ENCODE data around the gene MSH5. TPM values are rescaled to one million over a fixed set of nuclear protein-coding genes. Genes with fewer than 3 reads are reported as not detected.

Gene MSH5
- polyA plus RNA-seq, 2 of the 4 experiments (the other 2 are of a cell fraction) = 17.4 to 36.5 TPM

DNA sequence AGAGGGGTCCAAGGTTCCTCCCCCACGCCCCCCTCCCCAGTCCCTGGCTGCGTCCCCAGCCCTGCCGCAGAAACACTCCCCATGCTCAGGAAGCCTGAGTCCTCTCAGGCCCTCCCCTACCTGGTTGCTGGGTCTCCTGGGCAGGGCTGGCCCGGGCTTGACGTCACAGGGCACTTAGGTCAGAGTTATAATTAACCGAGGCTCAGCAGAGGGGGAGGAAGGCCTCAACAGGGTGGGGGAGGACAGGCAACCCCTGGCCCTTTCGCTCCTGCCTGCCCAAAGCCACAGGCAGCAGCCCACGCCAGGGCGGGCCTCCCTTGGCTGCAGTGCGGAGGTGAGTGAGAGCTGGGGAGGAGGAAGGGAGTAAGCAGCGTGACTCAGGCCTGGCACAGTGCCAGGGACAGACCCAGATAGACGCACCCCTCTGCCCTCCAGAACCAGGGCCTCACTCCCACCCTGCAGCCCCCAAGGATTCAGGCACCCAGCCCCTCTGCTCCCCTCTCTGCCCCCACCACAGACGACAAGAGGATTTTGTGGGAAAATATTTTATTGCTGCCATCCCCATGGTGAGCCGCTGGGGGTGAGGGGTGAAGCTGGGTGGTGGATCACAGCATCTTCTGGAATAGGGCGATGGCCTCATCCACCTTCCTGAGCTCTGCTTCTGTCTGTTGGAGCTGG, 37.3 kb downstream of the MSH5 start, which contains the start of gene VWA7:
TSS of gene VWA7 (minus strand) at position 340 of the 678 bp plus-strand sequence. CDS start 549 bp downstream, outside the sequence.
- WGBS (ENCODE audit: missing lambda C conversion rate) = 13% methylated on average over 6 of the region's 15 CpGs
- TF ChIP-seq EP300 (IDR thresholded peaks at IDR 0.05) (no peak), HOXB5 (CRISPR knock-in tag; IDR thresholded peaks at IDR 0.05) (no peak), FOSL2 (IDR thresholded peaks at IDR 0.05) (no peak), FOSL2 (CRISPR knock-in tag; IDR thresholded peaks at IDR 0.05) (peak; percentile 59), RAD21 (conservative IDR thresholded peaks at IDR 0.05 in 1 of 2, IDR thresholded peaks at IDR 0.05 in 1 of 2) (no peak), JUN (IDR thresholded peaks at IDR 0.05) (peak in 1 of 2 experiments; percentile 75; a peak in 2 of 5 replicates), JUNB (IDR thresholded peaks at IDR 0.05) (no peak), NPAS2 (CRISPR knock-in tag; IDR thresholded peaks at IDR 0.05; ENCODE audit: borderline replicate concordance) (no peak), CBX8 (IDR thresholded peaks at IDR 0.05) (no peak), ZNF302 (CRISPR knock-in tag; IDR thresholded peaks at IDR 0.05) (no peak), CEBPB (IDR thresholded peaks at IDR 0.05) (no peak), SMC3 (IDR thresholded peaks at IDR 0.05) (no peak), NFE2L2 (conservative IDR thresholded peaks at IDR 0.05; ENCODE audit: low read length) (no peak), ZC3H11A (IDR thresholded peaks at IDR 0.05) (no peak), BHLHE40 (IDR thresholded peaks at IDR 0.05; ENCODE audit: low read depth, low read length) (no peak), ZFP36 (IDR thresholded peaks at IDR 0.05; ENCODE audit: borderline replicate concordance, partially characterized antibody) (no peak), RCOR1 (IDR thresholded peaks at IDR 0.05; ENCODE audit: low read depth, low read length) (no peak)
- TF ChIP-seq, protein P1, sequence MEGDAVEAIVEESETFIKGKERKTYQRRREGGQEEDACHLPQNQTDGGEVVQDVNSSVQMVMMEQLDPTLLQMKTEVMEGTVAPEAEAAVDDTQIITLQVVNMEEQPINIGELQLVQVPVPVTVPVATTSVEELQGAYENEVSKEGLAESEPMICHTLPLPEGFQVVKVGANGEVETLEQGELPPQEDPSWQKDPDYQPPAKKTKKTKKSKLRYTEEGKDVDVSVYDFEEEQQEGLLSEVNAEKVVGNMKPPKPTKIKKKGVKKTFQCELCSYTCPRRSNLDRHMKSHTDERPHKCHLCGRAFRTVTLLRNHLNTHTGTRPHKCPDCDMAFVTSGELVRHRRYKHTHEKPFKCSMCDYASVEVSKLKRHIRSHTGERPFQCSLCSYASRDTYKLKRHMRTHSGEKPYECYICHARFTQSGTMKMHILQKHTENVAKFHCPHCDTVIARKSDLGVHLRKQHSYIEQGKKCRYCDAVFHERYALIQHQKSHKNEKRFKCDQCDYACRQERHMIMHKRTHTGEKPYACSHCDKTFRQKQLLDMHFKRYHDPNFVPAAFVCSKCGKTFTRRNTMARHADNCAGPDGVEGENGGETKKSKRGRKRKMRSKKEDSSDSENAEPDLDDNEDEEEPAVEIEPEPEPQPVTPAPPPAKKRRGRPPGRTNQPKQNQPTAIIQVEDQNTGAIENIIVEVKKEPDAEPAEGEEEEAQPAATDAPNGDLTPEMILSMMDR (IDR thresholded peaks at IDR 0.05) = no peak
- TF ChIP-seq, protein P2, sequence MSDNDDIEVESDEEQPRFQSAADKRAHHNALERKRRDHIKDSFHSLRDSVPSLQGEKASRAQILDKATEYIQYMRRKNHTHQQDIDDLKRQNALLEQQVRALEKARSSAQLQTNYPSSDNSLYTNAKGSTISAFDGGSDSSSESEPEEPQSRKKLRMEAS (IDR thresholded peaks at IDR 0.05) = peak; percentile 29; the same call in 1 of the 2 replicates
- TF ChIP-seq, protein P3, sequence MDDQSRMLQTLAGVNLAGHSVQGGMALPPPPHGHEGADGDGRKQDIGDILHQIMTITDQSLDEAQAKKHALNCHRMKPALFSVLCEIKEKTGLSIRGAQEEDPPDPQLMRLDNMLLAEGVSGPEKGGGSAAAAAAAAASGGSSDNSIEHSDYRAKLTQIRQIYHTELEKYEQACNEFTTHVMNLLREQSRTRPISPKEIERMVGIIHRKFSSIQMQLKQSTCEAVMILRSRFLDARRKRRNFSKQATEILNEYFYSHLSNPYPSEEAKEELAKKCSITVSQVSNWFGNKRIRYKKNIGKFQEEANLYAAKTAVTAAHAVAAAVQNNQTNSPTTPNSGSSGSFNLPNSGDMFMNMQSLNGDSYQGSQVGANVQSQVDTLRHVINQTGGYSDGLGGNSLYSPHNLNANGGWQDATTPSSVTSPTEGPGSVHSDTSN (IDR thresholded peaks at IDR 0.05) = no peak; the same call in 1 of the 2 replicates
- TF ChIP-seq, protein P4, sequence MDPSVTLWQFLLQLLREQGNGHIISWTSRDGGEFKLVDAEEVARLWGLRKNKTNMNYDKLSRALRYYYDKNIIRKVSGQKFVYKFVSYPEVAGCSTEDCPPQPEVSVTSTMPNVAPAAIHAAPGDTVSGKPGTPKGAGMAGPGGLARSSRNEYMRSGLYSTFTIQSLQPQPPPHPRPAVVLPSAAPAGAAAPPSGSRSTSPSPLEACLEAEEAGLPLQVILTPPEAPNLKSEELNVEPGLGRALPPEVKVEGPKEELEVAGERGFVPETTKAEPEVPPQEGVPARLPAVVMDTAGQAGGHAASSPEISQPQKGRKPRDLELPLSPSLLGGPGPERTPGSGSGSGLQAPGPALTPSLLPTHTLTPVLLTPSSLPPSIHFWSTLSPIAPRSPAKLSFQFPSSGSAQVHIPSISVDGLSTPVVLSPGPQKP (IDR thresholded peaks at IDR 0.05; ENCODE audit: low read depth, low read length) = no peak
- TF ChIP-seq, protein P5, sequence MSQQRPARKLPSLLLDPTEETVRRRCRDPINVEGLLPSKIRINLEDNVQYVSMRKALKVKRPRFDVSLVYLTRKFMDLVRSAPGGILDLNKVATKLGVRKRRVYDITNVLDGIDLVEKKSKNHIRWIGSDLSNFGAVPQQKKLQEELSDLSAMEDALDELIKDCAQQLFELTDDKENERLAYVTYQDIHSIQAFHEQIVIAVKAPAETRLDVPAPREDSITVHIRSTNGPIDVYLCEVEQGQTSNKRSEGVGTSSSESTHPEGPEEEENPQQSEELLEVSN (IDR thresholded peaks at IDR 0.05; ENCODE audit: borderline replicate concordance, low read depth) = no peak
- TF ChIP-seq, protein P6, sequence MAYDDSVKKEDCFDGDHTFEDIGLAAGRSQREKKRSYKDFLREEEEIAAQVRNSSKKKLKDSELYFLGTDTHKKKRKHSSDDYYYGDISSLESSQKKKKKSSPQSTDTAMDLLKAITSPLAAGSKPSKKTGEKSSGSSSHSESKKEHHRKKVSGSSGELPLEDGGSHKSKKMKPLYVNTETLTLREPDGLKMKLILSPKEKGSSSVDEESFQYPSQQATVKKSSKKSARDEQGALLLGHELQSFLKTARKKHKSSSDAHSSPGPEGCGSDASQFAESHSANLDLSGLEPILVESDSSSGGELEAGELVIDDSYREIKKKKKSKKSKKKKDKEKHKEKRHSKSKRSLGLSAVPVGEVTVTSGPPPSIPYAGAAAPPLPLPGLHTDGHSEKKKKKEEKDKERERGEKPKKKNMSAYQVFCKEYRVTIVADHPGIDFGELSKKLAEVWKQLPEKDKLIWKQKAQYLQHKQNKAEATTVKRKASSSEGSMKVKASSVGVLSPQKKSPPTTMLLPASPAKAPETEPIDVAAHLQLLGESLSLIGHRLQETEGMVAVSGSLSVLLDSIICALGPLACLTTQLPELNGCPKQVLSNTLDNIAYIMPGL (CRISPR knock-in tag; IDR thresholded peaks at IDR 0.05; ENCODE audit: borderline replicate concordance) = no peak
- POLR2A ChIA-PET = interaction anchor here (0.5 to 1.1 kb wide), 5 partner anchors 30 to 112 kb away, joined by 3 to 7 read pairs (median 6); partner anchors contain the start of genes CLIC1, HSPA1A, HSPA1B and HSPA1L
- H3K4me1 ChIP-seq = peaks cover 32% of the 10 kb centered on the region
- H3K4me2 ChIP-seq = peak within 1 kb of the TSS; percentile 89
- CTCF ChIA-PET = interaction anchor here (0.7 to 1.7 kb wide), 6 partner anchors 10 to 53 kb away, joined by 3 to 5 read pairs (median 4); partner anchors contain the start of gene VARS1
- DNase-seq (ENCODE audit: low read depth in 1 of 2, low spot score in 1 of 2) = peak; percentile 63 to 87
- FAIRE-seq = no peak
- 0 out of 3 replicates have a peak within 1 kb of the TSS, but pooled peaks have one; percentile 21 for H3K4me3 ChIP-seq
- H3K27ac ChIP-seq = peak within 1 kb of the TSS; percentile 70 to 86
- no peaks in the 10 kb centered on the region for H3K9me3 ChIP-seq
- ATAC-seq = peak; percentile 74 to 79

All from A549 (cell line).